ENCODE measurements around the gene TP63.
A peak's percentile ranks its signal among the peaks of the same experiment; 100 is the strongest.

The TP63 gene

DNA sequence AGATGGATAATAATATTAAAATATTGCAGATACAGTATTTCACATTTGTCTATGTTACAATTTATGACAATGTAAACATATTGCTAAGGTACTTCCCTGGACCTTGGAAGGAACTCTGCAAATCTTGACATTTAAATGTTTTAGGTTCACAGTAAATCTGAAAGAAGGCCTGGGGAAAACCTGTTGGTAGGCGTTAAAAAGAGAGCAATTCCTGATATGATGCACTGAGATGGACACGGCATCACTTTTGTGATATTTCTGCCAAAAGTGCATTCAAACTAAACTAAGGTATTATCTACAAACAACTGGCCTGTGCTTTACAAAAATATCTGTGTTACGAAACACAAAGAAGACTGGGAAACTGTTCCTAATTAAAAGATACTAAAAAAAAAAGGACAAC is 6.1 kb upstream of the TP63 start:
- TF ChIP-seq, protein P1, sequence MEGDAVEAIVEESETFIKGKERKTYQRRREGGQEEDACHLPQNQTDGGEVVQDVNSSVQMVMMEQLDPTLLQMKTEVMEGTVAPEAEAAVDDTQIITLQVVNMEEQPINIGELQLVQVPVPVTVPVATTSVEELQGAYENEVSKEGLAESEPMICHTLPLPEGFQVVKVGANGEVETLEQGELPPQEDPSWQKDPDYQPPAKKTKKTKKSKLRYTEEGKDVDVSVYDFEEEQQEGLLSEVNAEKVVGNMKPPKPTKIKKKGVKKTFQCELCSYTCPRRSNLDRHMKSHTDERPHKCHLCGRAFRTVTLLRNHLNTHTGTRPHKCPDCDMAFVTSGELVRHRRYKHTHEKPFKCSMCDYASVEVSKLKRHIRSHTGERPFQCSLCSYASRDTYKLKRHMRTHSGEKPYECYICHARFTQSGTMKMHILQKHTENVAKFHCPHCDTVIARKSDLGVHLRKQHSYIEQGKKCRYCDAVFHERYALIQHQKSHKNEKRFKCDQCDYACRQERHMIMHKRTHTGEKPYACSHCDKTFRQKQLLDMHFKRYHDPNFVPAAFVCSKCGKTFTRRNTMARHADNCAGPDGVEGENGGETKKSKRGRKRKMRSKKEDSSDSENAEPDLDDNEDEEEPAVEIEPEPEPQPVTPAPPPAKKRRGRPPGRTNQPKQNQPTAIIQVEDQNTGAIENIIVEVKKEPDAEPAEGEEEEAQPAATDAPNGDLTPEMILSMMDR (IDR thresholded peaks at IDR 0.05; ENCODE audit: low read depth, low read length, missing control alignments): no peak
- DNase-seq (ENCODE audit: low read depth): no peak
- H3K4me3 ChIP-seq (ENCODE audit: low read depth, low read length): no peak overlapping the region

DNA sequence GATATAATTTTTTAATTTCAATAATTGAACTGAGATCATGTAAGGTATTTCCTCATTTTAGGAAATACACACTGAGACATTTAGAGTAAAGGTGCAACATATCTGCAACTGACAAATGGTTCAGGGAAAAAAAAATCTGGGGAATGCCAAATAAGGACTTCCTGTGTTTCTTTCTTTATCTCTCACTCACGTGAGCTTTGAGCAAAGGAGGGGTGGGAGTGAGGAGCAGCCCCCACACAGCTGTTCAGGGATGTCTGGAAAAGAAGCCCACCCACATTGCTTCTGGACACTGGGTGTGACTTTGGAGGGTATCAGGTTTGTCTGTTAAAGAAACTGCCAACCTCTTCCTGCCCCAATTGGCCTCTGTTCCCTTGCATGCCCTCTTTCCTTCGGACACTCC is 5.6 kb upstream of the TP63 start:
- DNase-seq (ENCODE audit: low read depth): no peak
- TF ChIP-seq, protein P1 (IDR thresholded peaks at IDR 0.05; ENCODE audit: low read depth, low read length, missing control alignments): no peak
- H3K4me3 ChIP-seq (ENCODE audit: low read depth, low read length): no peak overlapping the region

DNA sequence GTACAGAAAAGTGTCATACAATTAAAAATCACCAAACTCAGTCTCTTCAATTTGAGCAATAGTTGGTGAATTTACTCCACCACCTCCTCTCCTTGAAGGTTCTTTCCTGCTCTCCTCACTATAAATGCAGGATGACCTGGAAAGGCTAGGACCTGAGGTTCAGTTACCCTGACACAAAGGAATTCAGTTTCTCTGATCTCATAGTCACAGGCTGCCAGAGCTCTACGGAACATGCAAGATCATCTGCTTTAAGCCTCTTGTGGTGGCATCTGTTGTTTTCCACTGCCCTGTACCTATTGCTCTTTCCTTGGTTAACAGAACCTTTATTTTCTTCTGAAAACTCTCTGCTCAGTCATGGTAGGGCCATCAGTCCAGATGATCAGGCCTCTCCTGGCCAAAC is 4.9 kb upstream of the TP63 start:
- H3K4me3 ChIP-seq (ENCODE audit: low read depth, low read length): no peak overlapping the region
- DNase-seq (ENCODE audit: low read depth): no peak
- TF ChIP-seq, protein P1 (IDR thresholded peaks at IDR 0.05; ENCODE audit: low read depth, low read length, missing control alignments): no peak

DNA sequence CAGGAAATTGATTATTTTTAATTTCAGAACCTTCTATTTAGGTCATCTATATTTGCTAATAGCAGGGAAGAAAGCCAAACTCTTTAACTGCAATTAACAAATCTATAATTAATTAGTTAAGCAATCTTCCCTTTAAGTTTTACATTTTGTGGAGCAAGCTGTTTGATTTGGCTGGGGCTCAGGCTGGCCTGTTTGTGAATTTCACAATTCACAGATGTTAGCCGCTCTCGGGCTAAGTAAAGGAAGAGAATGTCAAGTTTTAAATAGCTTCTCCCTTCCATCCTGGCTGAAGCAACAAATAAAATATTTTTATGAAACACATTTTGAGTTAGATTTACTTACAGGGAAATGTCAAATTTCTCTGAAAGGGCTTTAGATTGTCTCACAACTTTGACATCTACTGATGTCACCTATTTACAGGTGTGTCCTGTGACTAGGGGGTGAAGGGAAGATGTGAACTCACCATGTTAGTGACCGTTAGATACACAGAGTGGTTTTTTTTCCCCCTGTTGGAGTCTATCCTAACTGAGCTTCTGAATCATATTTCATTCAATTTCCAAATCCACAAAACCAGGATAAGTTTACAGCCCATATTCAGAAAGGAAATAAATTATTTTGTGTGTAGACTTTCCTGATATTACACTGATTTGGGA is 1.3 kb upstream of the TP63 start:
- no peak overlapping the region; the same call in 1 of the 2 replicates for H3K4me3 ChIP-seq (ENCODE audit: low read depth, low read length)
- TF ChIP-seq, protein P1 (IDR thresholded peaks at IDR 0.05; ENCODE audit: low read depth, low read length, missing control alignments): no peak
- DNase-seq (ENCODE audit: low read depth): no peak

DNA sequence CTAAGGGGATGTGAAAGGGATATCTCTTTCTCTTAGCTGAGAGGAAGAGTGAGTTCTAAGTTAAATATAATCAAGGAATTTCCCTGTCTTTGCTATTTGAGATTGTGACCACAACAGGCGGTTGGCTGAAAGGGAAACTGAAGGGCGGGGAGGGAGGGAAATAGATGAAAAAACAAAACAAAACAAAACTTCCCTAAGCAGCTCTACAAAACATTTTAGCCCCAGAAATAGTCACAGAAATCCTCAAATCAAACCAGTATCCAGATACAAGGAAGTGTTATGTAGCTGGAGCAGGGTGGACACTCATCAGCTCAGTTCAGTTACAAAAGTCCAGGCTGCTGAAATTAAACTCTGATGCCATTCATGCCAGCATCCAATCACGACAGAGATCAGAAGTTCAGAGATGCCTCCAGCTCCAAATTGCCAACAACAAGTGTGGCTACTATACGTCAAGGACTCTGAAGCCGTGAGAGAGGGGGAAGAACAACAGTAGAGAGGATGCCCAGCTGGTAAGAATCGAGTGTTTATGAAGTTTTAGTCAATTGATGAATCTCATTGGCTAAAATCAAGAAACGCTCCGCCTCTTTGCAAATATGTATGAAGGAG is 319 bp upstream of the TP63 start:
- peak overlapping the region; percentile 47 for H3K4me3 ChIP-seq (ENCODE audit: low read depth, low read length)
- TF ChIP-seq, protein P1 (IDR thresholded peaks at IDR 0.05; ENCODE audit: low read depth, low read length, missing control alignments): no peak
- DNase-seq (ENCODE audit: low read depth): no peak

DNA sequence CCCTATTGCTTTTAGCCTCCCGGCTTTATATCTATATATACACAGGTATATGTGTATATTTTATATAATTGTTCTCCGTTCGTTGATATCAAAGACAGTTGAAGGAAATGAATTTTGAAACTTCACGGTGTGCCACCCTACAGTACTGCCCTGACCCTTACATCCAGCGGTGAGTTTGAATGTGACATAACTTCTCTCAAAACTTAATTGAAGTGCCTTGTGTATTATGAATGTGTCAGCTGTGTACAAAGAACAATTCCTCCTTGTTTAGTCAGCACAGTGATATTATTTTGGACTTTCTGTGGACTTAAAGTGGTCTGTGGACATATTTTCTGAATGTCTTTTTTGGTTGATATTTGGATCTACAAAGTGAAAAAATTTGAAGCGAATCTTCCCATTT is 220 bp downstream of the TP63 start:
- TF ChIP-seq, protein P1 (IDR thresholded peaks at IDR 0.05; ENCODE audit: low read depth, low read length, missing control alignments): no peak
- DNase-seq (ENCODE audit: low read depth): no peak
- peak overlapping the region; percentile 47; the same call in 1 of the 2 replicates for H3K4me3 ChIP-seq (ENCODE audit: low read depth, low read length)

DNA sequence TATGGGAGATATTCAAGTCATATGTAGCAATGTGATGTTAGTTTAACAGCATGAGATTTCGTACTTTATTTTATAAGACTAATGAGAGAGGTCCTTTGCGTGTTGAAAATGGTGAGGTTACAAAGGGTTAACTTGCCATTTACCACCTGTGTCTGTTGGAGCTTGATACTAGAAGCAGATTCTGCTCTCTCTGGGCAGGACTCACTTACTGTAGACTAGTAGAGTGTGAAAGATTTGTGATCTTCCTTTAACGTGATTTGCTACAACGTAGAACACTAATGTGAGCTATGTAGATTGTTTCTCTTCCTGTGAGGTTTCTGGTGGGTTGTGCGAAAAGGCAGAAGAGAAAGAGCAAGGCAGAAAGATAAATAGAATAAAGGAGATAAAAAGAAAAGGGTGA is 1.1 kb downstream of the TP63 start:
- TF ChIP-seq, protein P1 (IDR thresholded peaks at IDR 0.05; ENCODE audit: low read depth, low read length, missing control alignments): no peak
- H3K4me3 ChIP-seq (ENCODE audit: low read depth, low read length): peak overlapping the region; percentile 39
- DNase-seq (ENCODE audit: low read depth): no peak

Measured in GM12864 (cell line).